Psoas muscle (tissue), 8 donors: Measurements from ENCODE around the gene TMEM163. TPM values are rescaled to one million over a fixed set of nuclear protein-coding genes. Genes with fewer than 3 reads are reported as not detected.
"Not testable (repeated sequence)": the region's sequence is repeated elsewhere in the genome, so short reads cannot be mapped to it uniquely, and the experiment has no call there.

Experiments
- ATAC-seq, 4 donors: fragments of 200-7000 bp; cut with Tn5 transposase; one replicate each; pipeline ENCODE4 v1.9.1; 2020; ENCODE audit warnings: moderate library complexity in 3 of 4, mild to moderate bottlenecking in 2 of 4
- DNase-seq, 2 donors: peaks; one replicate each; pipeline ENCODE4 v3.0.0-alpha.2; 2020
- H3K27ac ChIP-seq: fragments of 200-600 bp; one replicate; pipeline ENCODE4 v1.8.0; 2022
- H3K27me3 ChIP-seq, 3 donors: fragments of 200-600 bp in 1 of 3; one replicate each; pipeline versions ENCODE4 v1.6.1 to v1.8.0; 2013 to 2022; ENCODE audit warnings: low read length in 2 of 3, mild to moderate bottlenecking in 2 of 3, moderate library complexity in 1 of 3; ENCODE audit not compliant: insufficient read depth in 3 of 3
- H3K36me3 ChIP-seq, 2 donors: fragments of 200-600 bp in 1 of 2; one replicate each; pipeline versions ENCODE4 v1.6.1 to v1.8.0; 2013 to 2022; ENCODE audit warnings: low read depth in 1 of 2, mild to moderate bottlenecking in 1 of 2, moderate library complexity in 1 of 2; ENCODE audit not compliant: insufficient read depth in 1 of 2
- H3K4me1 ChIP-seq: fragments of 200-600 bp; one replicate; pipeline ENCODE4 v1.8.0; 2022
- H3K4me3 ChIP-seq: fragments of 200-600 bp; one replicate; pipeline ENCODE4 v1.8.0; 2022; ENCODE audit warnings: mild to moderate bottlenecking
- H3K9me3 ChIP-seq: fragments of 200-600 bp; one replicate; pipeline ENCODE4 v1.8.0; 2022
- CTCF ChIP-seq: fragments of 200-600 bp; IDR thresholded peaks from one replicate; pipeline ENCODE4 v1.8.0; 2022; ENCODE audit warnings: antibody characterized with exemption
- WGBS, 3 donors: extraction: QIAGEN DNeasy Blood & Tissue Kit; methylation state at CpG; one replicate each; pipeline versions ENCODE4 v1.1.6 to v1.1.7; 2013; 5-methylcytosine and 5-hydroxymethylcytosine counted together
- intact Hi-C, 2 donors: fragments of 100-400 bp; cut with DNase I; formaldehyde crosslinking; loops; one replicate each; pipeline versions ENCODE4 v1.11.0 to v1.14.2; 2022
- polyA plus RNA-seq, 3 donors: library from polyadenylated mRNA; stranded (reverse); fragments of 200-250 nt; gene quantifications; one replicate each; pipeline ENCODE4 v1.2.3, GENCODE V29; 2013
- total RNA-seq, 4 donors: library from RNA; stranded (reverse); fragmentation: NEBNext Ultra II Directional in 2 of 4; extraction: Animal tissue kit (Norgen Biotek cat#: 25700) in 2 of 4; gene quantifications; one replicate each; pipeline versions ENCODE4 v1.2.1 to v1.2.4, GENCODE V29; 2021 to 2023
- donor health status: healthy with polysubstance abuse.
- donor health status: DM: no; HTN: no; CAD: no; lungs with moderate emphysema.
- donor health status: Bipolar disorder and iron deficiency.
- donor health status: healthy.
- donor health status: DM: yes; HTN: yes; CAD: no.
- donor health status: DM: no; HTN: no; CAD: no.
- donor health status: DM: no; HTN: no; CAD: no.
- donor health status: DM: yes; HTN: yes; CAD: no.

TMEM163 gene
- total and polyA plus RNA-seq, 7 donors, result 0.17 to 0.52 (median 0.28) TPM; not detected in 1

- H3K4me3 ChIP-seq, result no peak overlapping the region
- ATAC-seq, result no peak
- no peak overlapping the region for H3K27ac ChIP-seq
- peaks cover 0 to 2% (median 0%) of the 10 kb centered on the region in 3 donors for H3K27me3 ChIP-seq
- no peaks in the 10 kb centered on the region for H3K9me3 ChIP-seq
- no peak for TF ChIP-seq CTCF
- WGBS, 3 donors, result 75 to 79% (median 75%) methylated on average over 9 of the region's 9 CpGs
- no peaks in the 10 kb centered on the region for H3K36me3 ChIP-seq
- DNase-seq, result no peak
- intact Hi-C loops, result no loop called here
- H3K4me1 ChIP-seq, result no peaks in the 10 kb centered on the region
Observed at GRCh38 chr2:134572314-134573084, 146.3 kb downstream of the TMEM163 start.

DNA sequence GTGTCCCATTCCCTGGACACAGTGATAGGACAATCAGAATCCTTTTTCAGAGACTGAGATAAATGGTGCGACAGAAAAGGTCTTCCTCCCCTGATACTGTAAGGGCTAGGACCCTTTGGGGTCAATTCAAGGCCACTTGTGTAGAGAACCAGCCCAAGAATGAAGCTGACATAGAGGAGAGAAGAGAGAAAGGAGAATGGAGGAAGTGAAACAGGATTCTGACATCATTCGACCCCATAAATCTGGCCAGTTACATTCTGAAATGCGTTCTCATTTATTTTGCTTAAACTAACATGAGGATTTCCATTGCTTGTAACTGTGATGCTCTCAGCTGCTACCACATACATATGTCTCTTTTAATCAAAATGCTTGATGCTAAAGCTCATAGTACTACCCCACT, 148.1 kb downstream of the TMEM163 start:
- H3K4me3 ChIP-seq, result no peak overlapping the region
- TF ChIP-seq CTCF, result no peak
- ATAC-seq (no peak), DNase-seq (no peak)
- H3K27ac ChIP-seq, result no peak overlapping the region
- H3K36me3 ChIP-seq, result no peaks in the 10 kb centered on the region
- intact Hi-C loops, result no loop called here
- H3K4me1 ChIP-seq, result no peaks in the 10 kb centered on the region
- WGBS, 3 donors, result 55 to 61% (median 60%) methylated on average over 3 of the region's 3 CpGs
- H3K9me3 ChIP-seq, result no peaks in the 10 kb centered on the region
- peaks cover 0 to 2% (median 0%) of the 10 kb centered on the region in 3 donors for H3K27me3 ChIP-seq

DNA sequence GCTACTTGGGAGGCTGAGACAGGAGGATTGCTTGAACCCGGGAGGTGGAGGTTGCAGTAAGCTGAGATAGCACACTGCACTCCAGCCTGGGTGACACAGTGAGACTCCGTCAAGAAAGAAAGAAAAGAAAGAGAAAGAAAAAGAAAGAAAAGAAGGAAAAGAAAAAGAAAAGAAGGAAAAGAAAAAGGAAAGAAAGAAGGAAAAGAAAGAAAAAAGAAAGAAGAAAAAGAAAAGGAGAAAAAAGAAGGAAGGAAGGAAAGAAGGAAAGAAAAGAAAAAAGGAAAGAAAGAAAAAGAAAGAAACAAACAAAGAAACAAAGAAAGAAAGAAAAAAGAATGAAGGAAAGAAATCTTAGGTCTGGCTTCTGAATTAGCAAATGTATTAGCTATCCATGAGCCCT, 150.4 kb downstream of the TMEM163 start:
- no peaks in the 10 kb centered on the region for H3K27me3 ChIP-seq
- no peaks in the 10 kb centered on the region for H3K4me1 ChIP-seq
- no peaks in the 10 kb centered on the region for H3K9me3 ChIP-seq
- ATAC-seq (no peak), DNase-seq (no peak)
- H3K4me3 ChIP-seq, result no peak overlapping the region
- TF ChIP-seq CTCF, result no peak
- no peaks in the 10 kb centered on the region for H3K36me3 ChIP-seq
- no peak overlapping the region for H3K27ac ChIP-seq
- intact Hi-C loops, result no loop called here
- WGBS, 3 donors, result 97 to 98% (median 98%) methylated on average over 2 of the region's 2 CpGs

DNA sequence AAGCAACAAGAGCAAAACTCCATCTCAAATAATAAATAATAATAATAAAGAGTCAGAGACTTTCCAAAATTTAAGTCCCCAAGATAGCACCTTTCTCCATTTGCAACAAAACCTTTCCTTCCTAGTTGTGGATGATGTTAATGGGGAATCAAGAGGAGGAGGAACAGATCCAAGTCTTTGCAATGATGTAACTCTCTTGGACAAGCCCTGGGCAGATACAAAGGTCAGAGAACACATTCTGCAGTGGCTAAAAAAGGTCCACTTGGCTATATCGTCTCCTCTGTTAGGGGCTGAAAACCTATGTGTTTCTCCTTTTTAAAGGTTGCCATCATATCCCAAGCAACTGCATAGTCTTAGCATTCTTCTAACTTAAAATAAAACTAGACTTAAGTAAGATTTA, 151.1 kb downstream of the TMEM163 start:
- no peak for TF ChIP-seq CTCF
- DNase-seq (no peak), ATAC-seq (no peak)
- intact Hi-C loops, result no loop called here
- Histone ChIP-seq H3K4me1 (no peaks in the 10 kb centered on the region), H3K36me3 (no peaks in the 10 kb centered on the region), H3K9me3 (no peaks in the 10 kb centered on the region), H3K27ac (no peak overlapping the region), H3K4me3 (no peak overlapping the region), H3K27me3 (no peaks in the 10 kb centered on the region)
- WGBS, 3 donors, result 72 to 97% (median 77%) methylated on average over 1 of the region's 1 CpG

GRCh38 chr2:134564955-134565354, 153.8 kb downstream of the TMEM163 start:
- H3K9me3 ChIP-seq, H3K4me3 ChIP-seq, intact Hi-C loops, H3K27me3 ChIP-seq, H3K4me1 ChIP-seq, H3K36me3 ChIP-seq, DNase-seq, ATAC-seq, H3K27ac ChIP-seq: not testable (repeated sequence)
- 32 to 36% (median 33%) methylated on average over 5 of the region's 5 CpGs for WGBS, 3 donors
